Measurements from ENCODE around the gene ZBTB48.

Gene ZBTB48

DNA sequence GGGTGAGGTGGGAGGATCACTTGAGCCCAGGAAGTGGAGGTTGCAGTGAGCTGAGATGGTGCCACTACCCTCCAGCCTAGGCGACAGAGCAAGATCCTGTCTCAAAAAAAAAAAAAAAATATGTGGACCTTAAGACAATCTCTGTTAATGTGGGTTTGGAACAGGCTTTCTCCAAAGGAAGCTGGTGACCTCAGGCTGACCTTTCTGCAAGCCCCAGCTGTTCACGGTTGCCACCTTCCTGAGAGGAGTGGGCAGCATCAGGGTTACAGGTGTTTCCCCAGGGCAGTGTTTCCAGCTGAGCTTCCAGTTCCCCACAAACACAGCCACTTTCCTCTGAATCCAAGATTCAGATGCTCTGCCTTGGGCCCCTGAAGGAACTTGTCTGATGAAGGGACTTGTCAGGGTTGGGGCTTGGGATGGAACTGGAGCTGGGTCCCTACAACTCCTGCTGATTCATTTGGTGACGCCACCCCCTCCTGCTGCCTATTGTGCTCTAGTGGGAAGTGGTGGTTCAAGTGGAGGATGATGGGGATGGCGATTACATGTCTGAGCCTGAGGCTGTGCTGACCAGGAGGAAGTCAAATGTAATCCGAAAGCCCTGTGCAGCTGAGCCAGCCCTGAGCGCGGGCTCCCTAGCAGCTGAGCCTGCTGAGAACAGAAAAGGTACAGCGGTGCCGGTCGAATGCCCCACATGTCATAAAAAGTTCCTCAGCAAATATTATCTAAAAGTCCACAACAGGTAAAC, 1.9 kb downstream of the ZBTB48 start:
- H3K27me3 ChIP-seq (ENCODE audit: control insufficient read depth, insufficient read depth, low read length), result no peaks in the 10 kb centered on the region
- no peak overlapping the region for H3K27ac ChIP-seq
- H3K9me3 ChIP-seq (ENCODE audit: control insufficient read depth, low read length), result no peaks in the 10 kb centered on the region
- H3K4me1 ChIP-seq, result peaks cover 8% of the 10 kb centered on the region
- H3K4me3 ChIP-seq (ENCODE audit: low read depth, low read length), result no peak overlapping the region
- H3K9ac ChIP-seq, result no peak overlapping the region
- no peaks in the 10 kb centered on the region for H3K36me3 ChIP-seq (ENCODE audit: control insufficient read depth, insufficient read depth, low read length)
- H3K4me2 ChIP-seq (ENCODE audit: low read length), result no peak overlapping the region
- TF ChIP-seq, protein P1, sequence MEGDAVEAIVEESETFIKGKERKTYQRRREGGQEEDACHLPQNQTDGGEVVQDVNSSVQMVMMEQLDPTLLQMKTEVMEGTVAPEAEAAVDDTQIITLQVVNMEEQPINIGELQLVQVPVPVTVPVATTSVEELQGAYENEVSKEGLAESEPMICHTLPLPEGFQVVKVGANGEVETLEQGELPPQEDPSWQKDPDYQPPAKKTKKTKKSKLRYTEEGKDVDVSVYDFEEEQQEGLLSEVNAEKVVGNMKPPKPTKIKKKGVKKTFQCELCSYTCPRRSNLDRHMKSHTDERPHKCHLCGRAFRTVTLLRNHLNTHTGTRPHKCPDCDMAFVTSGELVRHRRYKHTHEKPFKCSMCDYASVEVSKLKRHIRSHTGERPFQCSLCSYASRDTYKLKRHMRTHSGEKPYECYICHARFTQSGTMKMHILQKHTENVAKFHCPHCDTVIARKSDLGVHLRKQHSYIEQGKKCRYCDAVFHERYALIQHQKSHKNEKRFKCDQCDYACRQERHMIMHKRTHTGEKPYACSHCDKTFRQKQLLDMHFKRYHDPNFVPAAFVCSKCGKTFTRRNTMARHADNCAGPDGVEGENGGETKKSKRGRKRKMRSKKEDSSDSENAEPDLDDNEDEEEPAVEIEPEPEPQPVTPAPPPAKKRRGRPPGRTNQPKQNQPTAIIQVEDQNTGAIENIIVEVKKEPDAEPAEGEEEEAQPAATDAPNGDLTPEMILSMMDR (IDR thresholded peaks at IDR 0.05), result no peak
- peaks cover 4% of the 10 kb centered on the region for H3K79me2 ChIP-seq
- H2AFZ ChIP-seq, result no peak overlapping the region

DNA sequence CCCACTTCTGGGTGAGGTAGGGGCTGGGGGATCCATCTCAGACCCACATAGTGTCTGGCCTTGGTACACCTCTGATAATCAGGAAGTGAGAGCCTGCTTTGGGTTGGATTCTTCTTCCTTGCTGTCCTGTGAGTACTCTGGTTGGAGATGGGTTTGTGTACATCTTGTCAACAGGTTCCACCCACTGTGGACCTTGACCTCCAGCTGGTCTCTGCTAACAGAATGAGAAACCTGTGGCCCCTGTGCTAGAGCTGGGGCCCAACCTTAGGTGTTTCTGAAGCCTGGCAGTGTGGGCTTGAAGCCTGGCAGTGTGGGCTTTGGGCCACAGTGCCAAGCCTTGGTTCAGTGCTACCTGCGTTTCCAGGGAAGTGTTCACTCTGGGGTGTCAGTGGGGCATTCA, 2.6 kb downstream of the ZBTB48 start:
- no peaks in the 10 kb centered on the region for H3K36me3 ChIP-seq (ENCODE audit: control insufficient read depth, insufficient read depth, low read length)
- H3K4me2 ChIP-seq (ENCODE audit: low read length), result no peak overlapping the region
- H3K9ac ChIP-seq, result no peak overlapping the region
- H3K4me1 ChIP-seq, result peaks cover 8% of the 10 kb centered on the region
- H3K79me2 ChIP-seq, result peaks cover 4% of the 10 kb centered on the region
- H3K9me3 ChIP-seq (ENCODE audit: control insufficient read depth, low read length), result no peaks in the 10 kb centered on the region
- no peak overlapping the region for H3K27ac ChIP-seq
- H2AFZ ChIP-seq, result no peak overlapping the region
- TF ChIP-seq, protein P1 (IDR thresholded peaks at IDR 0.05), result no peak
- no peaks in the 10 kb centered on the region for H3K27me3 ChIP-seq (ENCODE audit: control insufficient read depth, insufficient read depth, low read length)
- H3K4me3 ChIP-seq (ENCODE audit: low read depth, low read length), result no peak overlapping the region

DNA sequence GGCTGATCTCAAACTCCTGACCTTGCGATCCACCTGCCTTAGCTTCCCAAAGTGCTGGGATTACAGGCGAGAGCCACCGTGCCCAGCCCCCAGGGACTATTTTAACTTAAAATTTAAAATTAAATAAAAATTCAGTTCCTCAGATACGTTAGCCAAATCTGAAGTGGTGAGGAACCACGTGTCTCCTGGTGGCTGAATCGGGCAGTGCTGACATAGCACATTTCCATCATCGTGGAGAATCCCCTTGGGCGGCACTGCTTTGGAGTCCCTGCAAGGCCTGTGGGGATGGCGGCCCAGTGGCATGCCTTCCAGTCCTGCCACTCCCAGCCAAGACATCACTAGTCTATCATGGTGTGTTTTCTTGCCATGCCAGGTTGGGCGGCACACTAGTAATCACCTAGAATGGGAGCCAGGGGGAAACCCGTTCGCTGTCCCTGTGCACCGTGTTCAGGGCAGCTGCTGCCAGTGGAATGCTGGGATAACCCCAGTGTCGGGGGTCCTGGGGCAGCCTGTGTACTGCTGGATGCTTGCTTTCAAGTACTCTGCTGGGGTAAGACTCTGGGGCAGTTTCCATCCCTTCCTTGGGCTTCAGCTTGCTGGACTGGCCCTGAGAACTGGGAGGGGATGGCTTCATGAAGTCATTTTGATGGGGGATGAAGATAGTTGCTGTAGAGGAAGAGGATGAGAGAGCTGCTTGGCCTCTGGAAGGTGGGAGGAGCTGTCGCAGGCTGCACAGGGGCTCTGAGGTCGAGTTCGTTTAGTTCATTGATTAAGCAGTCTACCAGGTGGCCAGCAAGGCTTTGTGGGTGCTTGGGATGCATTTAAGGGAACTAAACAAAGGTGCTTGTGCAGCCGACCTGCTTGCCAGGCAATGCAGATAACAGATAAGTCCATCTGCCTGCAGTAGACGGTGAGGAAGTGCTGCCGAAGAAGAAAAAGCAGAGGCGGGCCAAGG, 4.6 kb downstream of the ZBTB48 start:
- peaks cover 3% of the 10 kb centered on the region for H3K4me1 ChIP-seq
- no peaks in the 10 kb centered on the region for H3K9me3 ChIP-seq (ENCODE audit: control insufficient read depth, low read length)
- H3K4me2 ChIP-seq (ENCODE audit: low read length), result no peak overlapping the region
- TF ChIP-seq, protein P1 (IDR thresholded peaks at IDR 0.05), result no peak
- H3K4me3 ChIP-seq (ENCODE audit: low read depth, low read length), result no peak overlapping the region
- no peaks in the 10 kb centered on the region for H3K36me3 ChIP-seq (ENCODE audit: control insufficient read depth, insufficient read depth, low read length)
- H3K9ac ChIP-seq, result no peak overlapping the region
- no peaks in the 10 kb centered on the region for H3K27me3 ChIP-seq (ENCODE audit: control insufficient read depth, insufficient read depth, low read length)
- peaks cover under 1% of the 10 kb centered on the region for H3K79me2 ChIP-seq
- H3K27ac ChIP-seq, result no peak overlapping the region
- H2AFZ ChIP-seq, result no peak overlapping the region

DNA sequence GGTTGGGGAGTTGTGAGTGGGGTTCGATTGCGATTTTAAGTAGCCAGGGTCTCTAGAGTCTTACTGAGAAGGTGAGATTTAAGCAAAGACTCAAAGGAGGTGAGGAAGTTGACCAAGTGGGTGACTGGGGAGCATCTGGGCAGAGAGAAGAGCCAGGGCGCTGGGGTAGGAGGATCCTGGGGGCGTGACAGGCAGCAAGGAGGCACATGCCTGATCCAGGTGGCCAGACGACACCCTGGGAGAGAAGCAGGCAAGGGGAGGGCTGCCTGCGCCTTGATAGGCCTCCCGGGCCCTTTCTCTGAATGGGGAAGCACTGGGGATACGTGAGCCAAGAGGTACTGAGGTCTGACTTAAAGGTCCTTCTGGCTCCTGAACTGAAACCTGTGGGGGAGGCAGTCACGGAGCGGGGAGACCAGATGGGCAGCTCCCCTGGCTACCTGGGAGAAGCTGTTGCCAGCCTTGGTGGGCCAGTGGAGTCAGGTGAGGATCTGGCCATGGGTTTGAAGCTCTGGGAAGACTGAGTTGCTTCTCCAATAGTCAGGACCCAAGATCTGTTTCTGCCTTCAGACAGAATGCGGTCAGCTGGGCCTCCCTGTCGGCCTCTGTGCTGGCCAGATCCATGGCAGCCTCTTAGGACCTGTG, 5.4 kb downstream of the ZBTB48 start:
- no peak overlapping the region for H3K4me2 ChIP-seq (ENCODE audit: low read length)
- peaks cover 2% of the 10 kb centered on the region for H3K4me1 ChIP-seq
- TF ChIP-seq, protein P1 (IDR thresholded peaks at IDR 0.05), result no peak
- H2AFZ ChIP-seq, result no peak overlapping the region
- no peaks in the 10 kb centered on the region for H3K79me2 ChIP-seq
- H3K36me3 ChIP-seq (ENCODE audit: control insufficient read depth, insufficient read depth, low read length), result no peaks in the 10 kb centered on the region
- H3K9ac ChIP-seq, result no peak overlapping the region
- no peak overlapping the region for H3K27ac ChIP-seq
- H3K4me3 ChIP-seq (ENCODE audit: low read depth, low read length), result no peak overlapping the region
- H3K27me3 ChIP-seq (ENCODE audit: control insufficient read depth, insufficient read depth, low read length), result no peaks in the 10 kb centered on the region
- no peaks in the 10 kb centered on the region for H3K9me3 ChIP-seq (ENCODE audit: control insufficient read depth, low read length)

Measured in parathyroid adenoma (tissue), 2 donors.